ENCODE results near the gene MROH8.

DNA sequence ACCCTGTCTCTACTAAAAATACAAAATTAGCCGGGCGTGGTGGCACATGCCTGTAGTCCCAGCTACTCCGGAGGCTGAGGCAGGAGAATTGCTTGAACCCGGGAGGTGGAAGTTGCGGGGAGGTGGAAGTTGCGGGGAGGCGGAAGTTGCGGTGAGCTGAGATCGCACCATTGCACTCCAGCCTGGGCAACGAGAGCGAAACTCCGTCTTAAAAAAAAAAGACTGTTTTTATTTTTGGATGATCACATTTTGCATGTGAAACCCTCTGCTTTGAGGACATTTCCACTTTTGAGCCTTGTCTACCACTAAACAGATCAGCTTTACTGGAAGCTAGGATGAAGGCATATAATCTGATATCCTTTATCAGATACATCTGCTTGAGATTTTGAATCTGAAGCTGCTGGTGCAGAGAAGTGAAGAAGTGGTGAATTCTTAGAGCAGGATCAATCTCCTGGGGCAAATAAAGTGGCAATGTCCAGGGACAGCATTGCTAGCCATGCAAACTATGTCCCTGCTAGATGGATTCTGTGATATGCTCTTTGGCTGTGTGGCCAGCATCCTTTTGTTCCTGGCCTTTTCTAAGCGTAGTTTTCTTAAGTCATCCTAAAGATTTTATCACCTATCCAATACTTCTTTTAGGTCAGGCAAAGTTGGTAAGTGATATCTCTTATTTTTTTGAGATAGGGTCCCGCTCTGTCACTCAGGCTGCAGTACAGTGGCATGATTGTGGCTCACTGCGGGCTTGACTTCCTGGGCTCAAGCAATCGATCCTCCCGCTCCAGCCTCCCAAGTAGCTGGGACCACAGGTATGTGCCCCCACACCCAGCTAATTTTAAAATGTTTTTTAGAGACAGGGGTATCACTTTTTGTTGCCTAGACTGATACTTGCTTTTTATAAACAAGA is 106.8 kb downstream of the MROH8 start:
- TF ChIP-seq, protein P1, sequence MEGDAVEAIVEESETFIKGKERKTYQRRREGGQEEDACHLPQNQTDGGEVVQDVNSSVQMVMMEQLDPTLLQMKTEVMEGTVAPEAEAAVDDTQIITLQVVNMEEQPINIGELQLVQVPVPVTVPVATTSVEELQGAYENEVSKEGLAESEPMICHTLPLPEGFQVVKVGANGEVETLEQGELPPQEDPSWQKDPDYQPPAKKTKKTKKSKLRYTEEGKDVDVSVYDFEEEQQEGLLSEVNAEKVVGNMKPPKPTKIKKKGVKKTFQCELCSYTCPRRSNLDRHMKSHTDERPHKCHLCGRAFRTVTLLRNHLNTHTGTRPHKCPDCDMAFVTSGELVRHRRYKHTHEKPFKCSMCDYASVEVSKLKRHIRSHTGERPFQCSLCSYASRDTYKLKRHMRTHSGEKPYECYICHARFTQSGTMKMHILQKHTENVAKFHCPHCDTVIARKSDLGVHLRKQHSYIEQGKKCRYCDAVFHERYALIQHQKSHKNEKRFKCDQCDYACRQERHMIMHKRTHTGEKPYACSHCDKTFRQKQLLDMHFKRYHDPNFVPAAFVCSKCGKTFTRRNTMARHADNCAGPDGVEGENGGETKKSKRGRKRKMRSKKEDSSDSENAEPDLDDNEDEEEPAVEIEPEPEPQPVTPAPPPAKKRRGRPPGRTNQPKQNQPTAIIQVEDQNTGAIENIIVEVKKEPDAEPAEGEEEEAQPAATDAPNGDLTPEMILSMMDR (IDR thresholded peaks at IDR 0.05), result no peak
- TF ChIP-seq POLR2A (IDR thresholded peaks at IDR 0.05), result no peak

Measured in uterus (tissue), 2 donors.